CD14-positive monocyte (primary cell): ENCODE results near the gene DEFB116. TPM values are rescaled to one million over a fixed set of nuclear protein-coding genes. Genes with fewer than 3 reads are reported as not detected.

Experiments used
- DNase-seq, 3 donors: peaks; one replicate each; pipeline ENCODE4 v3.0.0-alpha.2; 2011 to 2022
- H2AFZ ChIP-seq: 2 replicates; pipeline ENCODE4 v1.6.0; 2012; ENCODE audit warnings: mild to moderate bottlenecking, low read depth, low read length, inconsistent platforms; ENCODE audit not compliant: insufficient read depth, poor library complexity, severe bottlenecking
- H3K27ac ChIP-seq, 2 donors: 1 replicate in 1 of 2; 2 replicates in 1 of 2; pipeline ENCODE4 v1.5.1; 2012 to 2013; ENCODE audit warnings: low read length in 2 of 2, control low read depth in 1 of 2, inconsistent platforms in 1 of 2, low read depth in 1 of 2, mild to moderate bottlenecking in 1 of 2
- H3K27me3 ChIP-seq, 2 donors: one replicate each; pipeline versions ENCODE4 v1.6.0 to v1.6.1; 2011 to 2013; ENCODE audit warnings: low read length in 2 of 2; ENCODE audit not compliant: control insufficient read depth in 2 of 2, insufficient read depth in 2 of 2
- H3K36me3 ChIP-seq, 2 donors: replicated peaks in 1 of 2; 1 replicate in 1 of 2; 2 replicates in 1 of 2; pipeline versions ENCODE4 v1.5.1 to v1.6.1; 2012 to 2013; ENCODE audit warnings: low read length in 2 of 2, control low read depth in 1 of 2, inconsistent platforms in 1 of 2, mild to moderate bottlenecking in 1 of 2; ENCODE audit not compliant: insufficient read depth in 2 of 2, control insufficient read depth in 1 of 2
- H3K4me1 ChIP-seq, 2 donors: 1 replicate in 1 of 2; 2 replicates in 1 of 2; pipeline versions ENCODE4 v1.5.1 to v1.6.1; 2012 to 2013; ENCODE audit warnings: low read length in 2 of 2, control low read depth in 1 of 2, inconsistent platforms in 1 of 2, mild to moderate bottlenecking in 1 of 2, moderate library complexity in 1 of 2; ENCODE audit not compliant: insufficient read depth in 2 of 2, control insufficient read depth in 1 of 2
- H3K4me2 ChIP-seq: replicated peaks from 2 replicates; pipeline ENCODE3; 2012; ENCODE audit warnings: low read length, moderate library complexity, mild to moderate bottlenecking; ENCODE audit not compliant: poor library complexity, severe bottlenecking; ENCODE audit errors: extremely low read depth
- H3K4me3 ChIP-seq, 3 experiments: fragments of 200-600 bp in 1 of 3; sonication (generic) in 1 of 3; replicated peaks in 1 of 3; 1 replicate in 2 of 3; 2 replicates in 1 of 3; pipeline ENCODE4 v1.5.1; 2011 to 2013; ENCODE audit warnings: low read length in 3 of 3, mild to moderate bottlenecking in 3 of 3, control low read depth in 2 of 3, low read depth in 2 of 3, inconsistent platforms in 1 of 3, moderate library complexity in 1 of 3
- H3K79me2 ChIP-seq: 2 replicates; pipeline ENCODE4 v1.6.0; 2012; ENCODE audit warnings: mild to moderate bottlenecking, control low read depth, inconsistent platforms, low read length, moderate library complexity; ENCODE audit not compliant: insufficient read depth
- H3K9ac ChIP-seq: 2 replicates; pipeline ENCODE4 v1.6.0; 2017; ENCODE audit warnings: low read length, mild to moderate bottlenecking; ENCODE audit not compliant: insufficient read depth, poor library complexity, severe bottlenecking
- H3K9me3 ChIP-seq, 2 donors: replicated peaks in 1 of 2; 1 replicate in 1 of 2; 2 replicates in 1 of 2; pipeline versions ENCODE4 v1.5.1 to v1.6.1; 2012 to 2013; ENCODE audit warnings: low read length in 2 of 2, control low read depth in 1 of 2; ENCODE audit not compliant: control insufficient read depth in 1 of 2, insufficient read depth in 1 of 2
- H4K20me1 ChIP-seq: 2 replicates; pipeline ENCODE4 v1.6.0; 2012; ENCODE audit warnings: mild to moderate bottlenecking, low read length, control low read depth, moderate library complexity; ENCODE audit not compliant: insufficient read depth
- H3K27ac Mint-ChIP-seq, 7 donors: one replicate each; pipeline ENCODE4 v1.8.0; 2020; ENCODE audit warnings: mild to moderate bottlenecking in 7 of 7, mixed read lengths in 7 of 7, moderate library complexity in 6 of 7, inconsistent platforms in 2 of 7
- H3K27me3 Mint-ChIP-seq, 3 donors: one replicate each; pipeline ENCODE4 v1.8.0; 2021 to 2022; ENCODE audit warnings: low read depth in 3 of 3, mild to moderate bottlenecking in 3 of 3, mixed read lengths in 3 of 3, moderate library complexity in 3 of 3, inconsistent platforms in 1 of 3
- H3K36me3 Mint-ChIP-seq, 2 donors: one replicate each; pipeline ENCODE4 v1.8.0; 2020; ENCODE audit warnings: mixed read lengths in 2 of 2, inconsistent platforms in 1 of 2, mild to moderate bottlenecking in 1 of 2
- H3K4me1 Mint-ChIP-seq: one replicate; pipeline ENCODE4 v1.8.0; 2020; ENCODE audit warnings: mild to moderate bottlenecking, mixed read lengths
- H3K4me3 Mint-ChIP-seq, 2 donors: one replicate each; pipeline ENCODE4 v1.8.0; 2020; ENCODE audit warnings: mild to moderate bottlenecking in 2 of 2, mixed read lengths in 2 of 2, moderate library complexity in 1 of 2
- H3K9me3 Mint-ChIP-seq, 7 donors: one replicate each; pipeline ENCODE4 v1.8.0; 2020 to 2022; ENCODE audit warnings: mixed read lengths in 7 of 7, mild to moderate bottlenecking in 6 of 7, moderate library complexity in 6 of 7, inconsistent platforms in 2 of 7
- WGBS: methylation state at CpG from one replicate; pipeline ENCODE4 v1.1.5; 2013; ENCODE audit warnings: missing lambda C conversion rate; ENCODE audit not compliant: insufficient coverage; 5-methylcytosine and 5-hydroxymethylcytosine counted together
- intact Hi-C, 2 donors: fragments of 100-400 bp; cut with micrococcal nuclease; formaldehyde crosslinking; loops; one replicate each; pipeline versions ENCODE4 v1.15.0 to v1.15.1; 2023
- polyA plus RNA-seq, 3 donors: library from polyadenylated mRNA; depleted of rRNA in 1 of 3; unstranded in 2 of 3; stranded (reverse) in 1 of 3; fragments of 300-500 nt in 2 of 3; fragments of >200 nt in 1 of 3; fragmentation: Illumina TruSeq in 2 of 3; gene quantifications; 1 replicate in 2 of 3; 2 replicates in 1 of 3; pipeline ENCODE4 v1.2.3, GENCODE V29; 2012 to 2021
- small RNA-seq: library from RNA; depleted of rRNA; stranded (forward); fragments of <200 nt; gene quantifications from one replicate; pipeline ENCODE3, GENCODE V24; 2012; ENCODE audit warnings: low read depth; ENCODE audit not compliant: insufficient read length
- TF ChIP-seq, protein P1 (sequence below): fragments of 200-600 bp; IDR thresholded peaks from one replicate; pipeline ENCODE4 v1.8.0; 2022; ENCODE audit warnings: antibody characterized with exemption, mild to moderate bottlenecking

DEFB116 gene
- polyA plus RNA-seq, 3 donors = not detected

DNA sequence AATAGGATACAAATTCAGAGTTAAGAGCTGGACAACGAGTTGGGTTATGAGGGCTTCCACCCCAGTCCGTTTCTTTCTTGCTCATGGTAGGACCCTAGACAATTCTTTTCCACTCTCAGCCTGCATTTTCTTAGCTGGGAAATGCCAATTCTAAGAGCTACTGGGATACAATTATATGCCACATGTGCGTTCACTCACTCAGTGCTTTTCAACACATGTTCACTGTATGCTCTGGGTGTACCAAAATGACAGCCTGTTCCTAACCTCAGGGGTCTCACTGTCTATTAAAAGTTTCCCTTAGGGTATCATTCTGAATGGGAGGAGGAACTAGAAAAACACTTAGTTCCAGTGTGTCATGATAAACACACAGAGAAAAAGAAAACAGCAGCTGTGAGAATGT is 51.4 kb downstream of the DEFB116 start:
- Histone ChIP-seq H3K4me3 (no peak overlapping the region), H3K27ac (no peak overlapping the region), H2AFZ (no peak overlapping the region), H3K79me2 (no peaks in the 10 kb centered on the region), H3K27me3 (no peaks in the 10 kb centered on the region), H3K4me1 (no peaks in the 10 kb centered on the region), H3K4me2 (no peak overlapping the region), H3K36me3 (no peaks in the 10 kb centered on the region), H3K9ac (no peak overlapping the region), H4K20me1 (no peaks in the 10 kb centered on the region), H3K9me3 (no peaks in the 10 kb centered on the region)
- no CpG with 5 or more reads among the region's 3 CpGs for WGBS
- Mint-ChIP-seq H3K4me1 (no peaks in the 10 kb centered on the region), H3K9me3 (peaks cover 0 to 4% (median 0%) of the 10 kb centered on the region in 7 donors), H3K27ac (no peak overlapping the region), H3K36me3 (no peaks in the 10 kb centered on the region), H3K4me3 (no peak overlapping the region), H3K27me3 (no peaks in the 10 kb centered on the region)
- TF ChIP-seq, protein P1, sequence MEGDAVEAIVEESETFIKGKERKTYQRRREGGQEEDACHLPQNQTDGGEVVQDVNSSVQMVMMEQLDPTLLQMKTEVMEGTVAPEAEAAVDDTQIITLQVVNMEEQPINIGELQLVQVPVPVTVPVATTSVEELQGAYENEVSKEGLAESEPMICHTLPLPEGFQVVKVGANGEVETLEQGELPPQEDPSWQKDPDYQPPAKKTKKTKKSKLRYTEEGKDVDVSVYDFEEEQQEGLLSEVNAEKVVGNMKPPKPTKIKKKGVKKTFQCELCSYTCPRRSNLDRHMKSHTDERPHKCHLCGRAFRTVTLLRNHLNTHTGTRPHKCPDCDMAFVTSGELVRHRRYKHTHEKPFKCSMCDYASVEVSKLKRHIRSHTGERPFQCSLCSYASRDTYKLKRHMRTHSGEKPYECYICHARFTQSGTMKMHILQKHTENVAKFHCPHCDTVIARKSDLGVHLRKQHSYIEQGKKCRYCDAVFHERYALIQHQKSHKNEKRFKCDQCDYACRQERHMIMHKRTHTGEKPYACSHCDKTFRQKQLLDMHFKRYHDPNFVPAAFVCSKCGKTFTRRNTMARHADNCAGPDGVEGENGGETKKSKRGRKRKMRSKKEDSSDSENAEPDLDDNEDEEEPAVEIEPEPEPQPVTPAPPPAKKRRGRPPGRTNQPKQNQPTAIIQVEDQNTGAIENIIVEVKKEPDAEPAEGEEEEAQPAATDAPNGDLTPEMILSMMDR = no peak
- DNase-seq = no peak
- intact Hi-C loops = no loop called here

Small RNA genes within 50 kb of the gene (small RNA-seq; reads per million reads assigned to genes)
- not detected for gene RNA5SP480

Other genes starting within 250 kb of the DEFB116 start
- gene DEFB115, start 50.9 kb downstream of the DEFB116 start, polyA plus RNA-seq = not detected
- not detected for gene DEFB118, start 60.0 kb upstream of the DEFB116 start, polyA plus RNA-seq
- not detected for gene DEFB119, start 82.0 kb upstream of the DEFB116 start, polyA plus RNA-seq
- not detected for gene DEFB121, start 97.6 kb upstream of the DEFB116 start, polyA plus RNA-seq
- not detected for gene DEFB123, start 132.0 kb upstream of the DEFB116 start, polyA plus RNA-seq
- gene DEFB124, start 166.5 kb upstream of the DEFB116 start, polyA plus RNA-seq = not detected
- gene REM1, start 166.7 kb upstream of the DEFB116 start, polyA plus RNA-seq = not detected
- gene HM13, start 205.9 kb upstream of the DEFB116 start, polyA plus RNA-seq = 100 to 1,000 TPM; 199 to 329 (median 320) TPM